Measurements from ENCODE around the gene PCSK5.

PCSK5 gene

GRCh38 chr9:75876999-75877640 is 13.4 kb upstream of the PCSK5 start:
- no peak for TF ChIP-seq CTCF (IDR thresholded peaks at IDR 0.05; ENCODE audit: low read length)
- no peak for TF ChIP-seq EZH2phosphoT487 (IDR thresholded peaks at IDR 0.05; ENCODE audit: low read length)
- TF ChIP-seq EZH2 (optimal IDR thresholded peaks at IDR 0.05; ENCODE audit: low read depth, low read length), result no peak

GRCh38 chr9:75878488-75878860 is 12.0 kb upstream of the PCSK5 start:
- H4K20me1 ChIP-seq (ENCODE audit: insufficient read depth, low read length), result no peaks in the 10 kb centered on the region

More at GRCh38 chr9:75876999-75877640, 13.4 kb upstream of the PCSK5 start:
- no peaks in the 10 kb centered on the region for H3K79me2 ChIP-seq (ENCODE audit: low read length)
- no peaks in the 10 kb centered on the region for H3K36me3 ChIP-seq (replicated peaks; ENCODE audit: insufficient read depth, low read length)
- no peaks in the 10 kb centered on the region for H3K9me2 ChIP-seq (replicated peaks; ENCODE audit: insufficient read depth, low read length)
- no peaks in the 10 kb centered on the region for H4K20me1 ChIP-seq (ENCODE audit: insufficient read depth, low read length)
- no peak overlapping the region for H2AFZ ChIP-seq (ENCODE audit: low read length)
- no peak overlapping the region for H3K4me3 ChIP-seq (ENCODE audit: low read length)
- DNase-seq, result no peak
- H3K27me3 ChIP-seq (replicated peaks; ENCODE audit: insufficient read depth, low read length), result no peaks in the 10 kb centered on the region
- no peak overlapping the region for H3K4me2 ChIP-seq (ENCODE audit: low read depth, low read length)
- no peak overlapping the region for H3K27ac ChIP-seq (ENCODE audit: low read length)
- no peaks in the 10 kb centered on the region for H3F3A ChIP-seq (ENCODE audit: insufficient read depth, low read length)
- H3K9ac ChIP-seq (ENCODE audit: low read length), result no peak overlapping the region
- no peaks in the 10 kb centered on the region for H3K4me1 ChIP-seq (ENCODE audit: low read length)
- H3K9me3 ChIP-seq (replicated peaks; ENCODE audit: insufficient read depth, low read length), result no peaks in the 10 kb centered on the region

GRCh38 chr9:75880618-75881017 is 9.9 kb upstream of the PCSK5 start:
- H3K27me3 ChIP-seq (replicated peaks; ENCODE audit: insufficient read depth, low read length), result no peaks in the 10 kb centered on the region
- no peak overlapping the region for H3K27ac ChIP-seq (ENCODE audit: low read length)
- H3F3A ChIP-seq (ENCODE audit: insufficient read depth, low read length), result no peaks in the 10 kb centered on the region
- H3K79me2 ChIP-seq (ENCODE audit: low read length), result no peaks in the 10 kb centered on the region
- H3K4me2 ChIP-seq (ENCODE audit: low read depth, low read length), result no peak overlapping the region
- no peaks in the 10 kb centered on the region for H3K9me2 ChIP-seq (replicated peaks; ENCODE audit: insufficient read depth, low read length)
- H3K4me3 ChIP-seq (ENCODE audit: low read length), result no peak overlapping the region
- H2AFZ ChIP-seq (ENCODE audit: low read length), result no peak overlapping the region
- H3K4me1 ChIP-seq (ENCODE audit: low read length), result no peaks in the 10 kb centered on the region
- H3K36me3 ChIP-seq (replicated peaks; ENCODE audit: insufficient read depth, low read length), result no peaks in the 10 kb centered on the region
- H3K9me3 ChIP-seq (replicated peaks; ENCODE audit: insufficient read depth, low read length), result no peaks in the 10 kb centered on the region
- no peak for TF ChIP-seq CTCF (IDR thresholded peaks at IDR 0.05; ENCODE audit: low read length)
- TF ChIP-seq EZH2 (optimal IDR thresholded peaks at IDR 0.05; ENCODE audit: low read depth, low read length), result no peak
- no peak for TF ChIP-seq EZH2phosphoT487 (IDR thresholded peaks at IDR 0.05; ENCODE audit: low read length)
- no peak for DNase-seq
- H4K20me1 ChIP-seq (ENCODE audit: insufficient read depth, low read length), result no peaks in the 10 kb centered on the region
- H3K9ac ChIP-seq (ENCODE audit: low read length), result no peak overlapping the region

More at GRCh38 chr9:75878488-75878860, 12.0 kb upstream of the PCSK5 start:
- no peaks in the 10 kb centered on the region for H3K79me2 ChIP-seq (ENCODE audit: low read length)
- no peak for DNase-seq
- no peak overlapping the region for H3K27ac ChIP-seq (ENCODE audit: low read length)
- no peaks in the 10 kb centered on the region for H3K9me2 ChIP-seq (replicated peaks; ENCODE audit: insufficient read depth, low read length)
- H3K27me3 ChIP-seq (replicated peaks; ENCODE audit: insufficient read depth, low read length), result no peaks in the 10 kb centered on the region
- no peaks in the 10 kb centered on the region for H3F3A ChIP-seq (ENCODE audit: insufficient read depth, low read length)
- no peaks in the 10 kb centered on the region for H3K4me1 ChIP-seq (ENCODE audit: low read length)
- no peak overlapping the region for H3K4me3 ChIP-seq (ENCODE audit: low read length)
- no peak overlapping the region for H2AFZ ChIP-seq (ENCODE audit: low read length)
- TF ChIP-seq EZH2phosphoT487 (IDR thresholded peaks at IDR 0.05; ENCODE audit: low read length) (no peak), CTCF (IDR thresholded peaks at IDR 0.05; ENCODE audit: low read length) (no peak), EZH2 (optimal IDR thresholded peaks at IDR 0.05; ENCODE audit: low read depth, low read length) (no peak)
- H3K4me2 ChIP-seq (ENCODE audit: low read depth, low read length), result no peak overlapping the region
- no peak overlapping the region for H3K9ac ChIP-seq (ENCODE audit: low read length)
- H3K36me3 ChIP-seq (replicated peaks; ENCODE audit: insufficient read depth, low read length), result no peaks in the 10 kb centered on the region
- H3K9me3 ChIP-seq (replicated peaks; ENCODE audit: insufficient read depth, low read length), result no peaks in the 10 kb centered on the region
